K562 (cell line): ENCODE measurements around the gene RAB3IP. TPM values are rescaled to one million over a fixed set of nuclear protein-coding genes. Genes with fewer than 3 reads are reported as not detected.

ENCODE experiments used
- ATAC-seq: fragments of 200-7000 bp; cut with Tn5 transposase; 3 replicates; pipeline ENCODE4 v1.9.1; 2020; ENCODE audit warnings: moderate library complexity
- BruUV-seq: library from RNA; stranded (reverse); fragments of 400-500 nt; replicated peaks from 2 replicates; lab custom pipeline; 2021; lab: Mats Ljungman, UMichigan
- CTCF ChIA-PET: fragments of 300-600 bp; formaldehyde crosslinking; extraction: SDS; loops from one replicate; lab custom pipeline; 2021; ENCODE audit warnings: low intra/inter-chr PET ratio; lab: Yijun Ruan, JAX
- POLR2A ChIA-PET: fragments of 300-600, 350-650 bp; sonication (Branson Sonifier 250); formaldehyde crosslinking; extraction: SDS; loops from one replicate; lab custom pipeline; 2021; ENCODE audit warnings: antibody characterized with exemption, inconsistent platforms; lab: Yijun Ruan, JAX
- DNase-seq, 4 experiments: peaks; one replicate each; pipeline versions ENCODE4 v3.0.0 to v3.0.0-alpha.2; 2011 to 2018; ENCODE audit warnings: low spot score in 3 of 4, mixed read lengths in 3 of 4; ENCODE audit errors: extremely low read depth in 1 of 4
- FAIRE-seq: peaks from 2 replicates; lab custom pipeline; 2011; peaks lifted over from hg19 to GRCh38; lab: Jason Lieb, UNC
- H2AFZ ChIP-seq: 2 replicates; pipeline ENCODE4 v1.6.0; 2011; ENCODE audit warnings: low read depth, low read length, control low read depth, inconsistent platforms
- H3K27ac ChIP-seq: fragments of 200-600 bp; 3 replicates; pipeline ENCODE4 v1.8.0; 2011; ENCODE audit warnings: low read depth, mild to moderate bottlenecking, control low read depth, inconsistent platforms, low read length, moderate library complexity, mixed read lengths; ENCODE audit errors: extremely low read depth
- H3K27me3 ChIP-seq, 2 experiments: fragments of 300-600 bp in 1 of 2; 2 replicates in 1 of 2; 3 replicates in 1 of 2; pipeline versions ENCODE4 v1.6.0 to v1.8.0; 2011; ENCODE audit warnings: inconsistent platforms in 2 of 2, low read length in 2 of 2, mild to moderate bottlenecking in 1 of 2, mixed read lengths in 1 of 2, moderate library complexity in 1 of 2; ENCODE audit not compliant: control insufficient read depth in 2 of 2, insufficient read depth in 2 of 2
- H3K36me3 ChIP-seq: fragments of 300-600 bp; 3 replicates; pipeline ENCODE4 v1.8.0; 2011; ENCODE audit warnings: mild to moderate bottlenecking, low read length, inconsistent platforms; ENCODE audit not compliant: control insufficient read depth, insufficient read depth
- H3K4me1 ChIP-seq, 2 experiments: fragments of 200-600 bp in 1 of 2; replicated peaks in 1 of 2; 2 replicates in 1 of 2; 3 replicates in 1 of 2; pipeline versions ENCODE4 v1.5.1 to v1.8.0; 2011; ENCODE audit warnings: inconsistent platforms in 2 of 2, low read length in 2 of 2, mild to moderate bottlenecking in 1 of 2, mixed read lengths in 1 of 2, moderate library complexity in 1 of 2; ENCODE audit not compliant: control insufficient read depth in 2 of 2, insufficient read depth in 2 of 2
- H3K4me2 ChIP-seq: 2 replicates; pipeline ENCODE4 v1.6.1; 2011; ENCODE audit warnings: low read length, control low read depth, inconsistent platforms, mixed read lengths; ENCODE audit not compliant: insufficient read depth
- H3K4me3 ChIP-seq: fragments of 200-600 bp; sonication (generic), shearing (Covaris generic); 2 replicates; pipeline ENCODE4 v1.5.1; 2016; ENCODE audit warnings: control low read depth, inconsistent platforms
- H3K79me2 ChIP-seq: fragments of 200-600 bp; 3 replicates; pipeline ENCODE4 v1.8.0; 2011; ENCODE audit warnings: low read length, inconsistent platforms; ENCODE audit not compliant: control insufficient read depth, insufficient read depth
- H3K9ac ChIP-seq, 2 experiments: 2 replicates each; pipeline versions ENCODE4 v1.6.0 to v1.6.1; 2011; ENCODE audit warnings: low read depth in 2 of 2, low read length in 2 of 2, control low read depth in 1 of 2, inconsistent platforms in 1 of 2, mild to moderate bottlenecking in 1 of 2, mixed read lengths in 1 of 2; ENCODE audit not compliant: insufficient read depth in 1 of 2
- H3K9me1 ChIP-seq: one replicate; pipeline ENCODE4 v1.6.0; 2011; ENCODE audit warnings: inconsistent platforms, mild to moderate bottlenecking, low read length, moderate library complexity; ENCODE audit not compliant: control insufficient read depth, insufficient read depth
- H3K9me3 ChIP-seq: replicated peaks from 2 replicates; pipeline ENCODE4 v1.5.1; 2011; ENCODE audit warnings: low read depth, low read length, inconsistent platforms; ENCODE audit not compliant: control insufficient read depth, insufficient read depth
- H4K20me1 ChIP-seq: replicated peaks from 2 replicates; pipeline ENCODE4 v1.6.1; 2011; ENCODE audit warnings: low read length, inconsistent platforms, mixed read lengths; ENCODE audit not compliant: control insufficient read depth, insufficient read depth
- MAFK ChIP-seq: IDR thresholded peaks from 2 replicates; pipeline ENCODE4 v1.6.1; 2011; ENCODE audit warnings: low read length, improper control_type of control experiment
- MCM2 ChIP-seq: fragments of 450-650 bp; IDR thresholded peaks from 2 replicates; pipeline ENCODE4 v1.6.1; 2017; ENCODE audit warnings: low read depth, mild to moderate bottlenecking
- SLC30A9 ChIP-seq: fragments of 250-450 bp; sonication (Bioruptor Pico); IDR thresholded peaks from 2 replicates; pipeline ENCODE4 v1.8.0; 2022; ENCODE audit warnings: mild to moderate bottlenecking, moderate library complexity
- SRSF9 ChIP-seq: fragments of 200-400 bp; formaldehyde crosslinking; IDR thresholded peaks from 2 replicates; pipeline ENCODE4 v1.6.1; 2017; ENCODE audit warnings: low read depth, low read length, borderline replicate concordance
- in situ Hi-C: fragments of 300-500 bp; cut with MboI; formaldehyde crosslinking; loops from 4 replicates; pipeline ENCODE4 v1.15.0; 2018; ENCODE audit warnings: inconsistent platforms, mixed read lengths
- intact Hi-C: fragments of 100-400 bp; cut with micrococcal nuclease; formaldehyde crosslinking; loops from 2 replicates; pipeline ENCODE4 v1.14.2; 2022
- polyA plus RNA-seq, 8 experiments: library from polyadenylated mRNA; depleted of rRNA in 4 of 8; stranded (reverse) in 5 of 8; unstranded in 3 of 8; fragments of >200 nt; fragmentation: Nextera tagmentation in 2 of 8; fragmentation: Illumina TruSeq in 1 of 8; extraction: Ambion mirVana in 2 of 8; extraction: Trizol in 1 of 8; gene quantifications; 2 replicates each; pipeline versions ENCODE4 v1.2.1 to v1.2.3, GENCODE V29; 2011 to 2014; ENCODE audit warnings: inconsistent platforms in 1 of 8, missing spikeins in 1 of 8
- total RNA-seq, 7 experiments: library from RNA; depleted of rRNA in 6 of 7; stranded (reverse); fragments of >200 nt in 6 of 7; fragmentation: Illumina TruSeq in 2 of 7; extraction: Trizol in 2 of 7; gene quantifications; 2 replicates each; pipeline versions ENCODE4 v1.2.1 to v1.2.3, GENCODE V29; 2011 to 2021; ENCODE audit warnings: low replicate concordance in 1 of 7
- TF ChIP-seq, protein P1 (sequence below): fragments of 450-650 bp; conservative IDR thresholded peaks from 2 replicates; pipeline ENCODE4 v1.6.1; 2016; ENCODE audit warnings: missing genetic modification characterization, low read depth, mild to moderate bottlenecking, missing compliant biosample characterization, moderate library complexity
- TF ChIP-seq, protein P2 (sequence below): fragments of 250-450 bp; sonication (Bioruptor Pico); IDR thresholded peaks from 2 replicates; pipeline ENCODE4 v1.5.0; 2020; ENCODE audit warnings: mild to moderate bottlenecking, borderline replicate concordance
- TF ChIP-seq, protein P3 (sequence below): sonication (generic); formaldehyde crosslinking; IDR thresholded peaks from 2 replicates; pipeline ENCODE4 v1.8.0; 2022; ENCODE audit warnings: missing genetic modification reagents, mild to moderate bottlenecking, borderline replicate concordance
- TF ChIP-seq, protein P4 (sequence below): fragments of 250-450 bp; sonication (Bioruptor Pico); IDR thresholded peaks from 2 replicates; pipeline ENCODE4 v1.5.0; 2021

The RAB3IP gene
- total and polyA plus RNA-seq, 9 of the 15 experiments (the other 6 are each of a cell fraction or from before 2014, with no cell fraction given) = 5.6 to 25.5 (median 11.3) TPM

DNA sequence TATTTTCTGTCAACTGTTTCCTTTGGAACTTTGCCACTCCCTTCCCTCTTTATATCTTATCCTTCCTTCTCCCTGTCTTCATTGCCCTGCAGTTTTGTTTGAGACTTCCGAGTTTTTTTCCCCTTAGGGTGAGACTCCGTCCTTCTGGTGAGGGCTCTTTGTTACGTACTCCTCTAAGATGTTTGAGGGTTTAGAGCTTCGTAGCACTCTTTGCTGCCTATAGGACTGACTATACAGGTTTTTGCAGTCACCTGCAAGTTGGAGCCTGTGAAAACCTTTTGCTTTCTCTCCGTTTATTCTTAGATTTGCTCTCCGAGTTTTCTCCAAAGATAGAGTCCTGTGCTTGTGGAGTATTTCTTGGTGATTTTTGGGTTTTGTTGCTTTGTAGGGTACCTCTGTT is 44.7 kb downstream of the RAB3IP start (continued):
- TF ChIP-seq, protein P1, sequence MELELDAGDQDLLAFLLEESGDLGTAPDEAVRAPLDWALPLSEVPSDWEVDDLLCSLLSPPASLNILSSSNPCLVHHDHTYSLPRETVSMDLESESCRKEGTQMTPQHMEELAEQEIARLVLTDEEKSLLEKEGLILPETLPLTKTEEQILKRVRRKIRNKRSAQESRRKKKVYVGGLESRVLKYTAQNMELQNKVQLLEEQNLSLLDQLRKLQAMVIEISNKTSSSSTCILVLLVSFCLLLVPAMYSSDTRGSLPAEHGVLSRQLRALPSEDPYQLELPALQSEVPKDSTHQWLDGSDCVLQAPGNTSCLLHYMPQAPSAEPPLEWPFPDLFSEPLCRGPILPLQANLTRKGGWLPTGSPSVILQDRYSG (tag) = no peak
- TF ChIP-seq MCM2 = no peak
- no peak for TF ChIP-seq SRSF9
- TF ChIP-seq, protein P2, sequence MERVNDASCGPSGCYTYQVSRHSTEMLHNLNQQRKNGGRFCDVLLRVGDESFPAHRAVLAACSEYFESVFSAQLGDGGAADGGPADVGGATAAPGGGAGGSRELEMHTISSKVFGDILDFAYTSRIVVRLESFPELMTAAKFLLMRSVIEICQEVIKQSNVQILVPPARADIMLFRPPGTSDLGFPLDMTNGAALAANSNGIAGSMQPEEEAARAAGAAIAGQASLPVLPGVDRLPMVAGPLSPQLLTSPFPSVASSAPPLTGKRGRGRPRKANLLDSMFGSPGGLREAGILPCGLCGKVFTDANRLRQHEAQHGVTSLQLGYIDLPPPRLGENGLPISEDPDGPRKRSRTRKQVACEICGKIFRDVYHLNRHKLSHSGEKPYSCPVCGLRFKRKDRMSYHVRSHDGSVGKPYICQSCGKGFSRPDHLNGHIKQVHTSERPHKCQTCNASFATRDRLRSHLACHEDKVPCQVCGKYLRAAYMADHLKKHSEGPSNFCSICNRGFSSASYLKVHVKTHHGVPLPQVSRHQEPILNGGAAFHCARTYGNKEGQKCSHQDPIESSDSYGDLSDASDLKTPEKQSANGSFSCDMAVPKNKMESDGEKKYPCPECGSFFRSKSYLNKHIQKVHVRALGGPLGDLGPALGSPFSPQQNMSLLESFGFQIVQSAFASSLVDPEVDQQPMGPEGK = no peak

DNA sequence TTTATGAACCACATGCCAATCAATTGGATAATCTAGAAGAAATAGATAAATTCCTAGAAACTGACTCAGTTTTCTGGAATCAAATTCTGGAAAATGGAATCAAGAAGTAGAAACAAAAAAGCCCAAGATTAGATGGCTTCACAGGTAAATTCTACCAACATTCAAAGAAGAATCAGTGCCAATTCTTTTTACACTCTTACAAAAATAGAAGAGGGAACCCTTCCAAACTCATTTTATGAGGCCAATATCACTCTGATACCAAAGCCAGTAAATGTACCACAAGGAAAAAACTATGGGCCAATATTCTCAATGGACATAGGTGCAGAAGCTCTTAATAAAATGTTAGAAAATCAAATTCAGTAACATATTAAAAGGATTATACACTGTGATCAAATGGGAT is 50.7 kb downstream of the RAB3IP start:
- Histone ChIP-seq H2AFZ (no peak overlapping the region), H4K20me1 (no peaks in the 10 kb centered on the region), H3K4me2 (no peak overlapping the region), H3K4me1 (no peaks in the 10 kb centered on the region), H3K27me3 (no peaks in the 10 kb centered on the region), H3K9ac (no peak overlapping the region), H3K9me3 (0 out of 2 replicates have a peak, but pooled peaks cover 2% of the 10 kb centered on the region), H3K4me3 (no peak overlapping the region), H3K79me2 (no peaks in the 10 kb centered on the region), H3K36me3 (no peaks in the 10 kb centered on the region), H3K27ac (no peak overlapping the region), H3K9me1 (no peaks in the 10 kb centered on the region)
- FAIRE-seq (no peak), DNase-seq (no peak), ATAC-seq (no peak)
- in situ Hi-C loops = no loop called here
- no peak for TF ChIP-seq MAFK
- TF ChIP-seq SLC30A9 (CRISPR knock-in tag) = no peak
- TF ChIP-seq, protein P3, sequence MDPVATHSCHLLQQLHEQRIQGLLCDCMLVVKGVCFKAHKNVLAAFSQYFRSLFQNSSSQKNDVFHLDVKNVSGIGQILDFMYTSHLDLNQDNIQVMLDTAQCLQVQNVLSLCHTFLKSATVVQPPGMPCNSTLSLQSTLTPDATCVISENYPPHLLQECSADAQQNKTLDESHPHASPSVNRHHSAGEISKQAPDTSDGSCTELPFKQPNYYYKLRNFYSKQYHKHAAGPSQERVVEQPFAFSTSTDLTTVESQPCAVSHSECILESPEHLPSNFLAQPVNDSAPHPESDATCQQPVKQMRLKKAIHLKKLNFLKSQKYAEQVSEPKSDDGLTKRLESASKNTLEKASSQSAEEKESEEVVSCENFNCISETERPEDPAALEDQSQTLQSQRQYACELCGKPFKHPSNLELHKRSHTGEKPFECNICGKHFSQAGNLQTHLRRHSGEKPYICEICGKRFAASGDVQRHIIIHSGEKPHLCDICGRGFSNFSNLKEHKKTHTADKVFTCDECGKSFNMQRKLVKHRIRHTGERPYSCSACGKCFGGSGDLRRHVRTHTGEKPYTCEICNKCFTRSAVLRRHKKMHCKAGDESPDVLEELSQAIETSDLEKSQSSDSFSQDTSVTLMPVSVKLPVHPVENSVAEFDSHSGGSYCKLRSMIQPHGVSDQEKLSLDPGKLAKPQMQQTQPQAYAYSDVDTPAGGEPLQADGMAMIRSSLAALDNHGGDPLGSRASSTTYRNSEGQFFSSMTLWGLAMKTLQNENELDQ = no peak
- TF ChIP-seq, protein P4, sequence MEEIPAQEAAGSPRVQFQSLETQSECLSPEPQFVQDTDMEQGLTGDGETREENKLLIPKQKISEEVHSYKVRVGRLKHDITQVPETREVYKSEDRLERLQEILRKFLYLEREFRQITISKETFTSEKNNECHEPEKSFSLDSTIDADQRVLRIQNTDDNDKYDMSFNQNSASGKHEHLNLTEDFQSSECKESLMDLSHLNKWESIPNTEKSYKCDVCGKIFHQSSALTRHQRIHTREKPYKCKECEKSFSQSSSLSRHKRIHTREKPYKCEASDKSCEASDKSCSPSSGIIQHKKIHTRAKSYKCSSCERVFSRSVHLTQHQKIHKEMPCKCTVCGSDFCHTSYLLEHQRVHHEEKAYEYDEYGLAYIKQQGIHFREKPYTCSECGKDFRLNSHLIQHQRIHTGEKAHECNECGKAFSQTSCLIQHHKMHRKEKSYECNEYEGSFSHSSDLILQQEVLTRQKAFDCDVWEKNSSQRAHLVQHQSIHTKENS (CRISPR knock-in tag) = no peak
- intact Hi-C loops = loop anchor here (10.0 kb wide), 1 partner anchor 785 kb away; no protein-coding TSS in a partner anchor
- BruUV-seq = no TSS peak
- ChIA-PET CTCF (no interaction called here), POLR2A (no interaction called here)
